GM19468 (cell line): ENCODE data around the gene APC2.
"Not testable (repeated sequence)": the region's sequence is repeated elsewhere in the genome, so short reads cannot be mapped to it uniquely, and the experiment has no call there.

Experiments used
- ATAC-seq: cut with Tn5 transposase; IDR thresholded peaks from one replicate; pipeline ENCODE4 v1.9.1; 2021; ENCODE audit warnings: mild to moderate bottlenecking, moderate library complexity, moderate number of reproducible peaks; ENCODE audit not compliant: unreplicated experiment; ENCODE audit errors: extremely low read depth

APC2 gene

GRCh38 chr19:1426736-1427135 lies 23.2 kb upstream of the APC2 start:
- no peak for ATAC-seq

- ATAC-seq: no peak
Observed at GRCh38 chr19:1427221-1427920, 22.6 kb upstream of the APC2 start.

- ATAC-seq: no peak
Observed at GRCh38 chr19:1428738-1429391, 21.1 kb upstream of the APC2 start.

GRCh38 chr19:1429750-1430149 lies 20.2 kb upstream of the APC2 start:
- no peak for ATAC-seq

- no peak for ATAC-seq
Observed at GRCh38 chr19:1430246-1430645, 19.7 kb upstream of the APC2 start.

GRCh38 chr19:1431759-1432506 lies 18.0 kb upstream of the APC2 start:
- no peak for ATAC-seq

GRCh38 chr19:1432507-1432887 lies 17.4 kb upstream of the APC2 start:
- ATAC-seq: no peak

- ATAC-seq: no peak
Observed at GRCh38 chr19:1433119-1434039, 16.5 kb upstream of the APC2 start.

- ATAC-seq: no peak
Observed at GRCh38 chr19:1434040-1434366, 15.9 kb upstream of the APC2 start.

- ATAC-seq: no peak
Observed at GRCh38 chr19:1434577-1435060, 15.3 kb upstream of the APC2 start.

GRCh38 chr19:1435378-1435989 lies 14.4 kb upstream of the APC2 start:
- ATAC-seq: no peak

- ATAC-seq: no peak
Observed at GRCh38 chr19:1437609-1438008, 12.3 kb upstream of the APC2 start.

GRCh38 chr19:1438035-1438932 lies 11.6 kb upstream of the APC2 start, which contains the start of gene RPS15:
Gene RPS15, plus strand, starts transcription at chr19:1438396. Its CDS starts 30 bp downstream, at chr19:1438426.
- ATAC-seq: peak; percentile 28

- ATAC-seq: no peak
Observed at GRCh38 chr19:1438933-1439354, 11.0 kb upstream of the APC2 start.

GRCh38 chr19:1439525-1440417 lies 10.2 kb upstream of the APC2 start:
- ATAC-seq: not testable (repeated sequence)

- no peak for ATAC-seq
Observed at GRCh38 chr19:1440418-1440801, 9.5 kb upstream of the APC2 start.

GRCh38 chr19:1441022-1441426 lies 8.9 kb upstream of the APC2 start:
- ATAC-seq: no peak
